HuH-7.5 (cell line): ENCODE data around the gene IZUMO4.

ENCODE experiments used
- DNase-seq: peaks from one replicate; pipeline ENCODE4 v3.0.0; 2011; ENCODE audit warnings: low spot score

Gene IZUMO4, protein sequence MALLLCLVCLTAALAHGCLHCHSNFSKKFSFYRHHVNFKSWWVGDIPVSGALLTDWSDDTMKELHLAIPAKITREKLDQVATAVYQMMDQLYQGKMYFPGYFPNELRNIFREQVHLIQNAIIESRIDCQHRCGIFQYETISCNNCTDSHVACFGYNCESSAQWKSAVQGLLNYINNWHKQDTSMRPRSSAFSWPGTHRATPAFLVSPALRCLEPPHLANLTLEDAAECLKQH

DNA sequence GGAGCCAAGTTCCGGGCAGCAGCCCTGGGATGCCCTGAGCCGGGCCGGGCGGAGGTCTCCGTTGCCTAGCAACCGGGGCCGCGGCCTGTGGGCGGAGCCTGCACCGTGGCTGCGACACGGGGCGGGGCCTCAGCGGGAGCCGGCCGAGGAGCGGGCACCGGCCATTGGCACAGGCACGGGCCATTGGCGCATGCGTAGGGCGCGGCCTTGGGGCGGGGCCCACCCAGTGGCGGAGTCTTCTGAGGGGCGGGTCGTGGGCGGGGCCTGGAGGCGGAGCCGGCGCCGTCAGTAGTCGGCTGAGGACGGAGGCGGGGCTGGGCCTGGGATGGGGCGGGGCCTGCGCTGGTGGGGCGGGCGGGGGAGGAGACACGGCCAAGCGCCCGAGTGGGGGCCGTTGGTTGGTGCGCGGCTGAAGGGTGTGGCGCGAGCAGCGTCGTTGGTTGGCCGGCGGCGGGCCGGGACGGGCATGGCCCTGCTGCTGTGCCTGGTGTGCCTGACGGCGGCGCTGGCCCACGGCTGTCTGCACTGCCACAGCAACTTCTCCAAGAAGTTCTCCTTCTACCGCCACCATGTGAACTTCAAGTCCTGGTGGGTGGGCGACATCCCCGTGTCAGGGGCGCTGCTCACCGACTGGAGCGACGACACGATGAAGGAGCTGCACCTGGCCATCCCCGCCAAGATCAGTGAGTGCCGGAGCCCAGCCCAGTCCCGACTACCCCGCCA is at the start of gene IZUMO4:
Gene IZUMO4 (plus strand): TSS at position 436 of the 723 bp plus-strand sequence. CDS start 31 bp downstream, at position 467.
- peak; percentile 99 for DNase-seq

DNA sequence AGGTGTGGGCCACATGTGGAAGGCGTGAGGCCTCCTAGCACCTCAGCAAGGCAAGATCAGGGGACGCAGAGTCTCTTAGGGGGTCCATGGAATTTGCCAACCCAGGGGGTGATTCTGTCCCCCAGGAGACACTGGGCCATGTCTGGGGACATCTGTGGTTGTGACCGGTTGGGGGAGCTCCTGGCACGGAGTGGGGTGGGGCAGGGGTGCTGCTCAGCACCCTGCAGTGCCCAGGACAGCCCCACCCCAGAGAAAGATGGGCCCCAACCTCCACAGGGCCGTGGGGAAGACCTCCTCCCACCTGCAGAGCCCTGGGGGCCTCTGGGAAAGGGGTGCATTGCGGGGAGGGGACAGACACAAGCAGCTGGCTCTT is 49.7 kb upstream of the IZUMO4 start:
- no peak for DNase-seq

DNA sequence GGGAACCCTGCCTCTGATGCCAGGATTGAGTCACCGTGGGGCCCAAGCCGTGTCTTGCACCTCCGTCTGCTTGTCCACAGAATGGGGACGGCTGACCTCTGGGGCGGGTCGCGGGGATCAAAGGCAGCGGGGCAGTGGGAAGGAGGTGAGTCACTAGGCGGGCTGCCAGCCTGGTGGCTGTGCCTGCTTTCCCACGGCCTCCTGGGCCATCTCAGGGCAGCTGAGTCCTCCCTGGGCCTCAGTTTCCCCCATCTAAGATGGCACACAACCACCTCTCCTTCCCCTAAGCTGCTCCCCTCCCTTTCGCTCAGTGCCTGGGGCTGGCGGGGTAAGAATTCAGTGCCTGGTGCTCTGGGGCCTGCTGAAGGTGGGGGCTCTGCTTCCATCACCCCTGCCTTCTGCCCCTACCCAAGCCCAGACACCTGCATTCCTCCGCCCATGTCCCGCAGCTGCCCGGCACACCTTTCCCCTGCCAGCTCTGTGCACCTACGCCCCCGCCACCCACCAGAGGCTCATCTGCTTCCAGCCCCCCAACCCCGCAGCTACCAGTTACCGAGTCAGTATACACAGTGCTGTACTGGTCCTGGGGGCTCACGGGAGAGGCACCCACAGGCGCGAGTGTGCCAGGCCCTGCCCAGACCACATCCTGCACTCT is 49.1 kb upstream of the IZUMO4 start:
- peak; percentile 23 for DNase-seq

DNA sequence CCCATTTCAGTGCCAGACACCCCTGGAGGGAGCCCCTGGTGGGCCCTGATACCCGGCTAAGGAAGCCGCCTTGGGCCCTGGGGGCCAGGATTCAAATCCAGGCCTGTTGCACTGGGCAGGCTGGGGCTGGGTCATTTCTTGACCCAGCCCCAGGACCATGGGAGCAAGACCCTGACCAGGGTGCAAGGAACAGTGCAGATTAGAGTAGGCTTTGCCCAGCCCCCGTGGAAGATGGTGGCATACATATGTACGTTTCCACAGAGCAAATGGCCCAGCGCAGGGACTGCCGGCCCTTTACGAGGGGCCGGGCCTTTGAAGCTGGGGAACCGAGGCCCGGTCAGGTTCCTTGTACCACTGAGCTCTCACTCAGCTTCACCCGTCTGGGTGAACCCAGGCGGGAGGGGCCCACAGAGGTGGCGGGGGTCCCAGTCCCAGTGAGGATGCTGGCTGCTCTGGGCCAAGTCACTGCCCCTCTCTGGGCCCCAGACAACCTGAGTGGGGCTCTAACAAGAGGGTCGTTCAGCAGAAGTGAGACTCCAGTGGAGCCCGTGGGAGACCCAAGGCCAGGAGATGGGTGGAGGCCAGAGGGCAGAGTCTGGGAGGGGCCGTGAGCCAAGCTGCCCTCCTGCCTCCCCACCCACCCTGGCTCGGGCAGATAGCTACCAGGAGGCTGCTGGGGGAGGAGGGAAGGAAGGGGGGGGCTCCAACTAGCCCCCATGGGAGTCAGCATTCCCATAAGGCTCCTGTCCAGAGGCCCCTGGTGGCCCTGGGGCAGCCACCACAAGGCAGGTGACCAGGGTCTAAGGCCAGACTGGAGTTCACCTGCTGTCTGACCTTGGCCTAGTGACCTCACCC is 48.4 kb upstream of the IZUMO4 start:
- DNase-seq, result no peak

DNA sequence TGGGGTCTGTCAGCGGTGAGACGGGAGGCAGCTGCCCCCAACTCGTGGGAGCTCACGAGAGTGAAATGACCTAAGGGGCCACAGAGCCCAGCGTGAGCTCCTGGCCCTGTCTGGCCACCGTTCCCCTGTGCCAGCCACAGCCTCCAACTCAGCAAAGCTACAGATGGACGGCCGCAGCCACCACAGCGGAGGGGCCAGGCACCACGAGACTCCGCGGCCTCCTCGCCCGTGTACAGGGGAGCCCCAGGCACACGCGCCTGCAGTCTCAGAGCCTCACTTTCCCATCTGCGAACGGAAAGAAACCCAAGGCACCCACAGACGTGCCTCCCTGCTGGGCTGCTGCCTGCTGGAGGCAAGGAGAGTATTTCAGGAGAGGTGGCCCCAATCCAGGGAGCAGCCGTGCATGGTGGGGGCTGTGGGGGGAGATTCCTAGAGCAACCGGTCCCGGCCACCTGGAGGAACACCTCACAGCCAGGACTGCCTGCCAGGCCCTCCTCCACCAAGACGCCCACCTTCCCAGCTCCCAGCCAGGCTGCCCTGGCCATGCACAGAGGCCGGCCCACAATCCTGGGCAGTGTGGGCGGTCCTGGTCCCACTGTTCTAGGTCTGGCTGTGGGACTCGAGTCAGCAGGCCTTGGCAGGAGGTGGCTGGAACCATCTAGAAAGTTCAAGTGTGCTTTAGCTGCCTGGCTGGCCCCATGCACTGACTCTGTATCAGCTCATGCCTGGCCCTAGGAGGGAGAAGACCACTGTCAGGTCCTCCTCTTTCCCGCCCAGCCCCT is 47.6 kb upstream of the IZUMO4 start:
- DNase-seq, result no peak

DNA sequence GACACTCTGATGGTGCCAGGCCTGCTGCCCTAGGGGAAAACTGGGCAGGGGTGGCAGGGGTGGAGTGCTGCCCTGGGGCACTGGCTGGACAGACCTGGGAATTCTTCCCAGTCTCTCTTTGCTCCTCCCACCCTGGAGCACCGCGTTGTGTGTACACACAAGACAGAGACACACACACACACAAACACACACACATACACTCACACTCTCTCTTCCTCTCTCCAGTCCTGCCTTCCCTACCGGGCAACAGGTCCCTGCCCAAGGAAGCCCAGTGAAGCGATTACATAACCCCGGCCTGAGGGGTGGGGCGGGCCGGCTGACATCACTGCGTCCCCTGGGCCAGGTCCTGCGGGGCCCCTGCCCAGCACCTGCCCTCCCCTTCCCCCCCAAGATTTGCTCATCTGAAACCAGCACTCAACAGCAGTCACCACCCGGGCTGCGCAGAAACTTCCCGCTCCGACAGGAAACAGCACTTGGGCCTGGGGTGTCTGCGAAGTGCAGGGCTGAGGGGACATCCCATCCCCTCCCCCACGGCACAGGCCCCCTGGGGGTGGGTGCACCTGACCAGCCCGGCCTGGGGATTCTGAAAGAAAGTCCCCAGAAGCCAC is 46.9 kb upstream of the IZUMO4 start:
- DNase-seq, result peak; percentile 98

DNA sequence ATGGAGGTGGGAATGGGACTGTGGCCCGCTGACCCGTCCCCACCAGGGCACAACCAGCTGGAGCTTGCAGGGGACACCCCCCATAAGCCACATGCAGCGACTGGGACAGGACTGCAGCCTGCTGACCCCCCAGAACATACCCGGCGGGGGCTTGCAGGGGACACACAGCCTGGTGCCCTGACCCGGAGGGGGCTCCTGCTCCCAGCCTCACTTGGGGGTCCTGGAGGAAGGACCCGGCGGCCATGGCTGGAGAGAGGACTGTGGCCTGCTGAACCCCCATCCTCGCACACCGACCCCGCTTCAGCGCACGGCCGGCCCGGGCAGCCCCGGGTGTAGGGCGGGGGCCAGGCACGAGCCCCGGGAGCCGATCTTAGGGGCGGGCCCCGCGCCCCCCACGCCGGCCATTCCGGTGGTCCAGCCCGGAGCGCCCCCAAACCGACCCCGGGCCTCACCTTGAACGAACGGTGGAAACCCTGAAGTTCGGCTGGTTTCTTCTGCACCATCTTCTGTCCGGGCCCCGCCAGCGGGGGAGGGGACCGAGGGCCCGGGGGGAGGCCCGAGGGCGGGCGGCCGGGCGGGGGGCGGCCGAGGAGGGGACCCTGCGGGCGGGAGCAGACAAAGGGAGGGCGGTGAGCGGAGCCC is 46.2 kb upstream of the IZUMO4 start:
- DNase-seq, result no peak

DNA sequence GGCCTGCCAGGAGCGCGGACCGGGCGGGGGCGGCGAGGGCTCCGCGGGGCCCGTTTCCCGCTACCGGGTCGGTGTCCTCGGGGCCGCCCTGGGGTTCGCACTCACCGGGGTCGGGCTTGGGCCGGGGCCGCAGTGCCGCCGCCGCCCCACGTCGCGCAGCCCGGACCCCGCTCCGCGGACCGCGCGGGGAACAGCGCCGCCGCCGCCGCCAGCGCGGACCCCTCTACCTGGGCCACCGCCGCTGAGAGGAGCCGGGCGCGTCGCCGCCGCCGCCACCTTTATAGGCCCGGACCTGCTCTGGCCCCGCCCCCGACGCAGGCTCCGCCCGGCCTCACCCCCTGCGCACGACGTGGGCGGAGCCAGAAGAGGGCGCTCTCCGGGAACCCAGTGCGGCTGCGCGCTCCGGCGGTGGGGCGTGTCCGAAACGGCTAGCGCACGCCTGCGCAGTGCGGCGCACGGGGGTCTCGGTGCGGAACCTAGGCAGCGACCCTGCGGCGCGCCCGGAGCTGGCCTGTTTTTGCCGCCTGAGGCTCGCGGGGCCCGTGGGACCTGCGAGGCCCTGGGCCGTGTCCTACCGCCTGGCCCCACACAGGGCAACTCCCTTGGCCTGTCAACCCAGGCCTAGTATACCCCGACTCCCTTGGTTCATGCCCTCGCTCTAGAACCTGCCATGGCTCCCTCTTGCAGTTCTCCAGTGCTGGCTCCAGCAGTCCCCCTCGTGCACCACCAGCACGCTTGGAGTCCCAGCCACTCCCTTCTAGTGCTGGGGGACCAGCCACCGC is 45.5 kb upstream of the IZUMO4 start, which contains the start of gene MKNK2:
Gene MKNK2 (minus strand): TSS at position 254 of the 782 bp plus-strand sequence. CDS start 393 bp downstream, outside the sequence.
- peak; percentile 92 for DNase-seq

DNA sequence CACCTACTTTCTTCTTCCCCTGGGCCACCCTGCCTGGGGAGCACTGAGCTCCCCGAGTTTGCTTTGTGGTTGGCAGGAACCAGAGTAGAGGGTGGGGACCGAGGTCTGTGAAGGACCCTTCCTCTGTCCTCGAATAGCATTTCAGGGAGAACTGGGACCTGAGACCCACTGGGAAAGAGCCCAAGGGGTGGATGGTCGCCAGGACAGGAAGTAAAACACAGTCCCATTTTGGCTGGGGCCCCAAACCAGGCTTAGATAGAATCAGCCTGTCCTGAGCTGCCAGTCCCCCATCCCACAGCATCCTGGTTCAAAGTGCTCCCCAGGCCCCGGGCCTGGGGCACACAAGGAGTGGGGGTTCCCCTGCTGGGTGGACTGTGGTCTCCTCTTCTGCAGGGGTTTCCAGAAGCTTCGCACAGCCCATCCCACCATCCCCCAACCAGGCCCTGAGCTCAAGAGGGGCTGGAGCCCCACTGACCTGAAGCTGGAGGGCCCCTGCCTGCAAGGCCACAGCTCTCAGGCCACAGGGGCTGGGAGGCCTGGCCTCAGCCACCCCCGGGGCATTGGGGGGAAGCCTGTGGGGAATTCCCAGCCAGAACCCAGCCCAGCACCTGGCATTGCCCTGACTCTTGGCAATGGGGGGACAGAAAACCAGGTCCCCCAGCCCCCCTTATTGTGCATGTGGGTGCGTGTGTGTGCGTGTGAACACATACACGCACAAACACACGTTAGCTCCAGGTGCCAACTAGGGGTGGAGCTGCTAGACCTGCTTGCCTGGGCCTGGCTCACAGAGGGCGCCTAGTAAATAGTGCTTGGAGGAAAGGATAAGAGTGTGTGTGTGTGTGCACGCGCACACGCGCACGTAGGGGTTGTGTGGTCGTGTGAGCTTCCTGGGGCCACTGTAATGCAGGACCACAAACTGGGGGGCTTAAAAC is 44.7 kb upstream of the IZUMO4 start:
- no peak for DNase-seq

DNA sequence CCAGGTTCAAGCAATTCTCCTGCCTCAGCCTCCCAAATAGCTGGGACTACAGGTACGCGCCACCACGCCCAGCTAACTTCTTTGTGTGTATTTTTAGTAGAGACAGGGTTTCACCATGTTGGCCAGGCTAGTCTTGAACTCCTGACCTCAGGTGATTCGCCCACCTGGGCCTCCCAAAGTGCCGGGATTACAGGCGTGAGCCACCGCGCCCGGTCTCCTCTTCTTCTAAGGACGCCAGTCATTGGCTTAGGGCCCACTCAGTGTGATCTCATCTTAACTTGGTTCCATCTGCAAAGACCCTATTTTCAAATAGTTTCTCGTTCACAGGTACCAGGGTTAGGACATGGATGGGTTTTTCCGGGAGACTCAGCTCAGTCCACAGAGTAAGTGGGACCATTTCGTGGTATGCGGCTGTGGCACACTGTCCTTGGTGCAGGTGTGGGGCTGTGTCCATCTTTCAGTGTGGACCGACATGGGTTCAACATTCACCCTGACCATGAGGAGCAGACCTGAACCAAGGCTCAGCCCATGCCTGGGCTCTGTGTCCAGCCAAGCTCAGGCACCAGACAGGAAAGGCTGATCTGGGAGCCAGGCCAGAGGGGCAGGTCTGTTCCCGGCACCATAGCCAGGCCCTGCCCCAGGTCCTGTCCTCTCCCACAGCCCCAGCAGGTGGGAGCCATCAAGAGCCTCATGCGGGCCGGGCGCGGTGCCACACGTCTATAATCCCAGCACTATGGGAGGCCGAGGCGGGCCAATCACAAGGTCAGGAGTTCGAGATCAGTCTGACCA is 42.9 kb upstream of the IZUMO4 start:
- DNase-seq, result no peak

DNA sequence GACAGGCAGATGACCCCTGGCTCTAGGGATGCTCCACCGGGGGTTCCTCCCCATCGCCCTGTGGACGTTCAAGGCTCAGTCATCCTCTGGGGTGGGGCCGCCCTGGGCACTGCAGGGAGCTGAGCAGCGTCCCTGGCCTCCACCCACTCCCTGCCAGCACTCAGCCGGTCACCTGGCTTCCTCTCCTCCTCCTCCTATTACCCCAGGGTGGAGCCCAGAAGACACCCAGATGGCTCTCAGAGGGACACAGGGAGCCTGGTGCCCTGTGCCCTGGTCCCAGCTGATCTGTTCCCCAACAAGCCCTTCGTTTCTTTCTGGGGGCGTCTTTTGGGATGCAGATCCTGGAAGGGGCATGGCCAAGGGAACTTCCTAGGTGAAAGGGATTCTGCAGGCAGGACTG is 42.0 kb upstream of the IZUMO4 start:
- no peak for DNase-seq

DNA sequence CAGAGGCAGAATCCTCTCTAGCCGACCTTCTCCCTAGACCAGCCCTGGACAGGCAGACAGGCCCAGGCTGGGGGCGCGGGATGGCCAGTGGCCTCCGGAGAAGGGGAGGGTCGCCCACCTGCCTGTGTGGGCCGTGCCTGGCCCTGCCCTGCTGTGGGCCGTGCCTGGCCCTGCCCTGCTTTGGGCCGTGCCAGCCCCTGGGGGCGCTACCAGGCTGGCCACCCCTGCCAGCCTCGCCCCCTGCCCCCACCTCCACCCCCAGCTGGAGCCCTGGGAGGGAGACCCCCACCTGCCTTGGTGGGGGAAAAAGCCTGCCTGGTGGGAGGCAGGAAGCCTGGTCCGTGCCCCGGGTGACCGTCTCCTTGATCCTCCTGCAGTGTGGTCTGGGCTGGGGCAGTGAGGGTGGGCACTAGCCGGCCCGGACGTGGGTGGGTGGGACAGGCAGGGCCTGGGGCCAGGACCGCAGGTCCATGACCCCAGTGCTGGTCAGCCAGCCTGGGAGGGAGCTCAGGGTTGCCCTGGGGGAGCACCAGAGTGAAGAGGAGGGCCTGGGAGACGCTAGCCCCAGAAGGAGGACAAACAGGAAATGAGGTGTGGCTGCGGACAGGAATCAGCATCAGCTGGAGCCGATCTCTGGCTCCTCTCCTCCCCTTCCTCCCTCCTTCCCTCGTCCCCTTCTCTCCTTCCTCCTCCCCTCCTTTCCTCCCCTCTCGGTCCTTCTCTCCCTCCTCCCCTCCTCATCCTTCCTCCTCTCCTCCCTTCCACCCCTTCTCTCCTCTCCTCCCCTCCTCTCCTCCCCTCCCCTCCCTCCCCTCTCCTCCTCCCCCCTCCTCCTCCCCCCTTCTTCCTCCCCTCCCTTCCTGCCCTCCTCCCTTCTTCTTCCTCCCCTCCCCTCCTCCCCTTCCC is 40.5 kb upstream of the IZUMO4 start:
- no peak for DNase-seq

DNA sequence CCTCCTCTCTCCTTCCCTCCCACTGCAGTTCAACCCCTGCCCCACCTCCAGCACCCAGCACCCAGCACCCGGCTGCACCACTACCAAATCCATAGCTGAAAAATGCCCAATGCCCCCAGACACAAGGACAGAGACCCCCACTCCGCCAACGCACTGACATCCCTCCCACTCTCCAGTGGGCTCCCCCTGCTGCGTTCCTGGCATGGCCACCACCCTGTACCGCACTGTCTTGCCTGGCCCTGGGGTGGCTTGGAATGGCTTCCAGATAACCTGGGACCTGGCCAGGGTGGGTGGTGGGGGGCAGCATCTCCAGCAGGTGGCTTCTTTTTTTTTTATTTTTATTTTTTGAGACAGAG is 39.9 kb upstream of the IZUMO4 start:
- DNase-seq, result no peak

DNA sequence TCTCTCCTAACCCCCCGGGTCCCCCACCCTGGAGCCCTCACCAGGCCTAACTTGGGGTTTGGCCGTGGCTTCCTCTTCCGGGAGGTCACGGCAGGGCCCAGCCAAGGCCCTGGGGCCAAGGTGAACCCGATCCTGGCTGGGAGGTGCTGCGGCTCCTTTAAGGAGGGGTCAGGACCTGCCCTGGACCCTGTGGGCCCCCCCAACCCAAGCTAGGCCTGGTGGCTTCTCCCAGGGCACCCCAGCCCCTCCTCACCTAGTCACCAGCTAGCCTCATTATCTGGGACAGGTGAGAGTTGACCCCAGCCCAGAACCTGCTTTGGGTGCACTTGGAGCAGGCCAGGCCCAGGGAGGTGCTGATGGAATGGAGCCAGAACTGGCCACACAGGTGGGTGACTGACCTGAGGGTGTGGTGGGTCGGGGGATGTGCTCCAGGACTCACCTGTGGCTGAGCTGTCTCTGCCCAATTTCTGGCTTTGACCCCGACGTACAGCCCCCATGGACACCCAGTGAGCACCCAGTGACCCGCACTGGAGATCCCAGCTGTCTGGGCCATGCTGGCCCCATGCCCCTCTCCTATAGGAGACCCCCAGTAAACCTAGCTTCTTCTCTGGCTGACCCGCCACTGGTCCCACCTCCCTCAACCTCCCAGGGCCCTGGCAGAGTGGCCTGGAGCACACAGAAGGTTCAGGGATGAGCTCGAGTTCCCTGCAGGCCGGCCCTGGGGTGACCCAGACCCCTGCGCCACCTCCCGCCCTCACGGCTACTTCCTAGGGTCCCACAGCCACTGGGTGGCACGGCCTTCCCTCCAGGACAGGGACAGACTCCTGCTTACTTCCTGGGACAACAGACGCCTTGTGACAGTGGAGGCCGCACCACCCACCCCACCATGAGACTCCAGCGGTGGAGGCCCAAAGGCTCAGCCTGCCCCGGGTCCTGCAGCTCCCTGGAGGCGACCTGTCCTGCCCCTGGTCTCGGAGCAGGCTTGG is 38.9 kb upstream of the IZUMO4 start:
- DNase-seq, result no peak
